HG03565 (cell line): ENCODE measurements around the gene LUZP2.

Experiments used
- ATAC-seq: cut with Tn5 transposase; IDR thresholded peaks from one replicate; pipeline ENCODE4 v1.9.1; 2021; ENCODE audit warnings: mild to moderate bottlenecking, moderate library complexity; ENCODE audit not compliant: unreplicated experiment

Gene LUZP2

DNA sequence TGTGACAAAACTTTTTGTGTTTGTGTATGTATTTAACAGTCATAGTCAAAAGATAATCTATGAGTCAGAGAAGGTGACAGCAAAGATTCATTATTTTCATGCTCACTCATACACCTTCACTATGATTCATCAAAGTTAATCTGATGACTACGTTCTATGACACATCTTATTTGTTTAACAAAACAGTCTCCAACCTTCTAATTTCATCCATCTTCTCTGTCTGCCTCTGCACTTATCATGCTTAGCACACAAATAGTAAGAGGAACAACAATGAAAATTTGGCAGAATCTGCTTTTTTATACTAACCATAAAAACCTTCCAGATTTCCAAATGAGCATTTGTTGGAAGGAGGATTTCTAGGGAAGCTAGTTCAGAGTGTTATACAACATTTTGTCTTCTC is 568.9 kb downstream of the LUZP2 start:
- no peak for ATAC-seq

DNA sequence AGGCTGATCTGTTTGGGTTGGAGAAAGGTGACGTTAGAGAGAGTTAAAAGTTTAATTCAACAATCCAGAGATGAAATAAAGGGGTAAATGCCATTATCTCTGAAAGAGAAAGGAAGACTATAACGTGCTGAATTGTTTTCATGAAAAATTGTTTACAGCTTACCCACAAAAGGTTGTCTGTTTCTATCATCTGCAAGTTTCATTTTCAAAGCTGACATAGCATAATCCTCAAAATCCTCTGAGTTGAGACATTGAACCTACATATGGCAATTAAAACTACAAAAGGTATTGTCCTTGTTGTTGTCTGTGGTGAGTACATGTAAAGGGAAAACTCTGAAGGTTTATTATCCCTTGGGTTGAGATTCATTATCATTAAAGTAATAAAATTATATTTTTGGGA is 569.9 kb downstream of the LUZP2 start:
- ATAC-seq: no peak

DNA sequence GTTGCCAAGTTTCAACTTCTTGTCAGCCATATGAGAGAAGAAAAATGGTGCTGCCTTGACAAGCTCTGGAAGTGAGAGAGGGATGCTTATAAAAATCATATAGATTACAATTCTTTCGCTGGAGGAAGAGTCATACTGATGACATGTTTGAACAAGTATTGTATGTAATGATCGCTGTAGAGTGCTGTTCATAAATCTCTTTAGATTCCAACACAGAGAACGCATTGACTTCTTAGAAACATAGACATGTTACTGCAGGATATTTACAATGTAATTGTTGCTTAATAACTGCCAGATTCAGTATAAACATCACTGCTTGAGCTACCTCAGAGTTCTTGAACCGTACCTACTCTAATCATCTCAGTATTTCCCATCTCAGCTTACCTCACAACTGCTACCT is 571.6 kb downstream of the LUZP2 start:
- no peak for ATAC-seq

DNA sequence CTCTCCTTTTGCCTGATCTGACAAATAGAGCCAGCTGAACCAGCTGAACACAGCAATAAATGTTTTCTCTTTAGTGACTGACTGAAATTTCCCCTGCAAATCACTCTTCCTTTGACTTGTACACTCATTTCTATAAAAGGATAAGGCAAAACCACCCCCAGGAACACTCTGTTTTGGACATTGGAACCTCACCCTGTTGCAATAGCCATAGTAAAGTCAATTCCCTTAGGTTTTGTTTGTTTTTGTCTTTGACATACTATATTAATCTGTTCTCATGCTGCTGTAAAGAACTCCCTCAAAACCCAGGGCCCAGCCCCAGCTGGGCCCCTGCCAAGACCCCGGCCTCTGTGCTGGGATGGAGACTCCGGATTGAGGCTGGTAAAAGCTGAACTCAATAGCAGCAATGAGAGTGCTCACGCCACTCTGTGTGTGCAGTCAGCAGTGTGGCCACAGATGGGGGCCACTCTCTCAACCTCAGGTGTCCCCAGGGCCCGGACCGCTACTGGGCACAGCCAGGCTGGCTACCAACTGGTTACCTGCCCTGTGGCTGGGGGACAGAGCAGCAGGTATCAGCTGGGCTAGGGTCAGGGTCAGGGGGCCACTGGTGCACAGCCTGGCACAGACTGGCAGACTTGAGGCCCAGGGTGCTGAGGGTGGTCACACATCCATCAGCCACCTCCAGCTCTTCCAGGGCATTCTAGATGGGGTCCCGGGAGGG is 597.4 kb downstream of the LUZP2 start:
- ATAC-seq: no peak

- ATAC-seq: no peak
Observed at GRCh38 chr11:25119416-25119815, 622.6 kb downstream of the LUZP2 start.
